Naive thymus-derived CD4-positive, alpha-beta T cell (primary cell): ENCODE measurements around the gene PLOD1. TPM values are rescaled to one million over a fixed set of nuclear protein-coding genes. Genes with fewer than 3 reads are reported as not detected.

Experiments used
- ATAC-seq: fragments of 150-1000 bp; cut with Tn5 transposase; 2 replicates; pipeline ENCODE4 v1.10.0; 2021; ENCODE audit warnings: mild to moderate bottlenecking, moderate library complexity
- CTCF ChIA-PET: fragments of 350-600 bp; sonication (Branson Sonifier 250); formaldehyde crosslinking; loops from one replicate; lab custom pipeline; 2021; ENCODE audit warnings: antibody characterized with exemption; lab: Charles Lee
- POLR2A ChIA-PET: fragments of 350-600 bp; sonication (Branson Sonifier 250); formaldehyde crosslinking; loops from one replicate; lab custom pipeline; 2021; ENCODE audit warnings: antibody characterized with exemption, inconsistent platforms; lab: Charles Lee
- DNase-seq, 9 donors: peaks; one replicate each; pipeline versions ENCODE4 v3.0.0 to v3.0.0-alpha.2; 2020 to 2022; ENCODE audit warnings: mixed read lengths in 1 of 9
- H3K27ac ChIP-seq: one replicate; pipeline ENCODE4 v1.7.0; 2013; ENCODE audit warnings: mild to moderate bottlenecking, low read depth, low read length, moderate library complexity
- H3K27me3 ChIP-seq, 2 donors: one replicate each; pipeline ENCODE4 v1.7.0; 2013; ENCODE audit warnings: low read length in 2 of 2, mild to moderate bottlenecking in 2 of 2, moderate library complexity in 2 of 2; ENCODE audit not compliant: control insufficient read depth in 2 of 2, insufficient read depth in 2 of 2
- H3K36me3 ChIP-seq, 3 experiments: 1 replicate in 2 of 3; 2 replicates in 1 of 3; pipeline ENCODE4 v1.7.0; 2013; ENCODE audit warnings: low read length in 3 of 3, mild to moderate bottlenecking in 3 of 3, moderate library complexity in 1 of 3; ENCODE audit not compliant: insufficient read depth in 3 of 3, control insufficient read depth in 2 of 3
- H3K4me1 ChIP-seq, 2 donors: one replicate each; pipeline ENCODE4 v1.7.0; 2013; ENCODE audit warnings: low read length in 2 of 2, mild to moderate bottlenecking in 2 of 2, moderate library complexity in 1 of 2; ENCODE audit not compliant: control insufficient read depth in 2 of 2, insufficient read depth in 2 of 2
- H3K4me3 ChIP-seq: 2 replicates; pipeline ENCODE4 v1.7.0; 2013; ENCODE audit warnings: mild to moderate bottlenecking, low read length
- H3K9me3 ChIP-seq, 3 experiments: 1 replicate in 2 of 3; 2 replicates in 1 of 3; pipeline ENCODE4 v1.7.0; 2013; ENCODE audit warnings: low read length in 3 of 3; ENCODE audit not compliant: control insufficient read depth in 2 of 3
- H3K27ac Mint-ChIP-seq, 9 donors: one replicate each; pipeline ENCODE4 v1.8.0; 2020 to 2022; ENCODE audit warnings: mixed read lengths in 9 of 9, mild to moderate bottlenecking in 8 of 9, moderate library complexity in 5 of 9, inconsistent platforms in 2 of 9
- H3K27me3 Mint-ChIP-seq, 5 donors: one replicate each; pipeline ENCODE4 v1.8.0; 2021 to 2022; ENCODE audit warnings: mixed read lengths in 5 of 5, mild to moderate bottlenecking in 1 of 5
- H3K36me3 Mint-ChIP-seq, 5 donors: one replicate each; pipeline ENCODE4 v1.8.0; 2020 to 2022; ENCODE audit warnings: mixed read lengths in 5 of 5, mild to moderate bottlenecking in 3 of 5, inconsistent platforms in 1 of 5
- H3K4me1 Mint-ChIP-seq, 7 donors: one replicate each; pipeline ENCODE4 v1.8.0; 2020 to 2022; ENCODE audit warnings: mixed read lengths in 7 of 7, mild to moderate bottlenecking in 3 of 7, inconsistent platforms in 1 of 7
- H3K4me3 Mint-ChIP-seq, 10 donors: one replicate each; pipeline ENCODE4 v1.8.0; 2020 to 2022; ENCODE audit warnings: mild to moderate bottlenecking in 10 of 10, mixed read lengths in 10 of 10, moderate library complexity in 6 of 10, inconsistent platforms in 2 of 10
- H3K9me3 Mint-ChIP-seq, 11 donors: one replicate each; pipeline ENCODE4 v1.8.0; 2020 to 2022; ENCODE audit warnings: mixed read lengths in 11 of 11, mild to moderate bottlenecking in 4 of 11, inconsistent platforms in 1 of 11, moderate library complexity in 1 of 11
- intact Hi-C, 2 donors: fragments of 100-400 bp; cut with micrococcal nuclease; formaldehyde crosslinking; loops; one replicate each; pipeline ENCODE4 v1.15.1; 2023
- polyA plus RNA-seq, 2 donors: library from polyadenylated mRNA; unstranded; fragments of 300-500 nt; fragmentation: Illumina TruSeq; gene quantifications; one replicate each; pipeline ENCODE4 v1.2.3, GENCODE V29; 2021
- total RNA-seq, 6 experiments: library from RNA in 5 of 6; stranded (reverse) in 5 of 6; gene quantifications; 1 replicate in 5 of 6; 2 replicates in 1 of 6; pipeline ENCODE4 v1.2.3 and lab custom pipeline; 2021 to 2026

Gene PLOD1
- total and polyA plus RNA-seq, 7 experiments from 2014 or later = 1.8 to 24.2 (median 4.2) TPM

- DNase-seq (no peak), ATAC-seq (no peak)
- no peaks in the 10 kb centered on the region for H3K27me3 Mint-ChIP-seq
- no peak overlapping the region for H3K27ac Mint-ChIP-seq
- Histone ChIP-seq H3K27ac (no peak overlapping the region), H3K4me1 (no peaks in the 10 kb centered on the region), H3K36me3 (peaks cover 6 to 74% (median 20%) of the 10 kb centered on the region in 3 experiments), H3K27me3 (no peaks in the 10 kb centered on the region), H3K9me3 (no peaks in the 10 kb centered on the region), H3K4me3 (no peak overlapping the region)
- ChIA-PET CTCF (no interaction called here), POLR2A (interaction anchor here (0.6 kb wide), 1 partner anchor 41 kb away, joined by 3 read pairs; no protein-coding TSS in a partner anchor)
- peaks cover 13 to 60% (median 18%) of the 10 kb centered on the region in 5 donors for H3K36me3 Mint-ChIP-seq
- peaks cover 0 to 30% (median 0%) of the 10 kb centered on the region in 7 donors for H3K4me1 Mint-ChIP-seq
- H3K9me3 Mint-ChIP-seq = no peaks in the 10 kb centered on the region
- H3K4me3 Mint-ChIP-seq = no peak overlapping the region
- intact Hi-C loops = no loop called here
Measured at GRCh38 chr1:12009318-12009947, 74.9 kb downstream of the PLOD1 start.

DNA sequence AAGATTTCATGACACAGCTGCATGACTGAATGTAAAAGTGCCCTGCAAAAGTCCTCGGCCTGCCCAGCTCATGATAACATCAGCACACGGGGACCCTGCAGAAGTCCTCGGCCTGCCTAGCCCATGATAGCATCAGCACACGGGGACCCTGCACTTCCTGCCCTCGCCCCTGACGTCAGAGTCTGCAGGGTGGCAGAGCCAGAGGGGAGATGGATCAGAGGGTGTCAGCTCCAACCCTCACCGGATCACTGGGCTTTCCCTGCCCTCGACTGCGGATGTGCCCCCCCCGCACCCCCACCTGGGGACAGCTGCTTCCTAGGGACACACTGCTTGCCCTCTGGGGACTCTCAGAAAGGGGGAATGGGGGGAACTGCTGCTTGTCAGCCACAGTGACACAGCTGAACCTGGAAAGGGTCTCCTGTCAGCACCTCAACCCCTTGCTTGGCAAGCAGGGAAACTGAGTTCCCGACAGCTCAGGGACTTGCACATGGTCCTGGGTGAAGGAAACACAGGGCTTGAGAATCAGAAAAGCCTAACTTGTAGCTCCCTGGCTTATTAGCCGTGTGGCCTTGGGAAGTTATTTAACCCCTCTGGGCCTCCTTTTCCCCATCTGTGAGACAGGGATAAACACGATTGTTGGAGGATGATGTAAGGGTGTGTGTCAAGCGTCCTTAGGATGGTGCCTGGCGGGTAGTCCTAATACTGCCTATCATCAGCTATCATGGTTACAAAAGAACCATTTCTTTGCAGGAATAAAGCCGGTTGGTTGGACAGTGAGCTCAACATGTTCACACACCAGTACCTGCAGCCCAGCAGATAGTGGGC, 76.4 kb downstream of the PLOD1 start:
- peaks cover 0 to 41% (median 0%) of the 10 kb centered on the region in 7 donors for H3K4me1 Mint-ChIP-seq
- Histone ChIP-seq H3K27ac (no peak overlapping the region), H3K4me3 (no peak overlapping the region), H3K4me1 (no peaks in the 10 kb centered on the region), H3K9me3 (no peaks in the 10 kb centered on the region), H3K27me3 (no peaks in the 10 kb centered on the region), H3K36me3 (peaks cover 6 to 59% (median 18%) of the 10 kb centered on the region in 3 experiments)
- CTCF ChIA-PET = no interaction called here
- POLR2A ChIA-PET = no interaction called here
- no peak for DNase-seq
- no peak overlapping the region for H3K4me3 Mint-ChIP-seq
- intact Hi-C loops = loop anchor here in 1 of 2 donors (10.0 kb wide), 2 partner anchors 176 to 1316 kb away; no protein-coding TSS in a partner anchor
- no peaks in the 10 kb centered on the region for H3K27me3 Mint-ChIP-seq
- ATAC-seq = no peak
- H3K9me3 Mint-ChIP-seq = no peaks in the 10 kb centered on the region
- H3K36me3 Mint-ChIP-seq = peaks cover 9 to 47% (median 14%) of the 10 kb centered on the region in 5 donors
- peak overlapping the region in 1 of 9 donors; percentile 81 for H3K27ac Mint-ChIP-seq

- Histone ChIP-seq H3K36me3 (peaks cover 6 to 49% (median 9%) of the 10 kb centered on the region in 3 experiments), H3K27me3 (no peaks in the 10 kb centered on the region), H3K27ac (no peak overlapping the region), H3K4me3 (no peak overlapping the region), H3K9me3 (no peaks in the 10 kb centered on the region), H3K4me1 (no peaks in the 10 kb centered on the region)
- Mint-ChIP-seq H3K4me1 (peaks cover 0 to 48% (median 0%) of the 10 kb centered on the region in 7 donors), H3K27me3 (no peaks in the 10 kb centered on the region), H3K27ac (peak overlapping the region in 2 of 9 donors; percentile 13 to 89), H3K9me3 (no peaks in the 10 kb centered on the region), H3K36me3 (peaks cover 9 to 42% (median 14%) of the 10 kb centered on the region in 5 donors), H3K4me3 (peak overlapping the region in 1 of 10 donors; percentile 5)
- POLR2A ChIA-PET = no interaction called here
- DNase-seq = no peak
- intact Hi-C loops = loop anchor here in 1 of 2 donors (10.0 kb wide), 2 partner anchors 177 to 1317 kb away; no protein-coding TSS in a partner anchor
- ATAC-seq = no peak
- CTCF ChIA-PET = no interaction called here
Measured at GRCh38 chr1:12011998-12012397, 77.5 kb downstream of the PLOD1 start.

DNA sequence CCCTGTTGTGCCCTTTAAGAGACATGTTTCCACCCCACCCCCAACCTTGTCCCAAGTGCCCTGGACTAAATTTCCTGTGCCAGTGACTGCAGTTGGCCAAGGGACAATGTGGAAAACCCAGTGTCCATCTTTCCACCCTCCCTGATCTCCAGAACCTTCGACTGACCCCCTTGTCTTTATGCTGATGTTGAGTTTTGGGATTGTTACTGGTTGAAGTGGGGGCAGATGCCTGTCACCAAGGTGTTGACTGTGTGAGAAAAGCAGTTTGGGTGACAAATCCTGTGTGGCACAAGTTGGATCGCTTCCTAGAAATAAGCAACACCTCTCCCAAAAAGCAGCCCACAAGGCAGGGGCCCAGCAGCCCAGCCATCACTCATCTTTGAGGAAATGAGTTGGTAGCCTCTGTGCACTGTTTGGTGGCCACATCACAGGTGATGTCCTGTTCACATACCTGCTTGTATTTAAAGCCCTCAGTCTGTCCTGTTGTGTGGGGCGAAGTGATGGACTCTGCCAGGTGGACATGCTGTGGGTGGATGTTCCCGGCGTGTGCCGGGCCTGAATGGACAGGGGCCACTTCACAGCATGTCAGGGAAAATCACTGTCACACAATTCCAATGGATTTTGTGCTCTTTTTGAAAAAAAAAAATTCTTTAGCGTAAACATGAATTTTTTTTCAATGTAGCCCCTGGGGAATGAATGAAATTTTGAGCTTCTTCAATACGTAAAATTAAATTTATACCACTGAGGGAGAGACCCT, 78.2 kb downstream of the PLOD1 start:
- Mint-ChIP-seq H3K36me3 (peaks cover 5 to 35% (median 9%) of the 10 kb centered on the region in 5 donors), H3K27me3 (no peaks in the 10 kb centered on the region), H3K4me3 (peak overlapping the region in 1 of 10 donors; percentile 57), H3K9me3 (no peaks in the 10 kb centered on the region), H3K4me1 (peaks cover 0 to 48% (median 0%) of the 10 kb centered on the region in 7 donors), H3K27ac (peak overlapping the region in 3 of 9 donors; percentile 13 to 89 (median 59))
- ATAC-seq (no peak), DNase-seq (no peak)
- peaks cover 6 to 41% (median 7%) of the 10 kb centered on the region in 3 experiments for H3K36me3 ChIP-seq
- H3K27me3 ChIP-seq = no peaks in the 10 kb centered on the region
- no peak overlapping the region for H3K4me3 ChIP-seq
- no peak overlapping the region for H3K27ac ChIP-seq
- intact Hi-C loops = loop anchor here in 1 of 2 donors (10.0 kb wide), 2 partner anchors 178 to 1318 kb away; no protein-coding TSS in a partner anchor
- H3K9me3 ChIP-seq = no peaks in the 10 kb centered on the region
- ChIA-PET CTCF (interaction anchor here (0.7 to 0.8 kb wide), 2 partner anchors 197 to 264 kb away, joined by 3 to 4 read pairs; no protein-coding TSS in a partner anchor), POLR2A (no interaction called here)
- no peaks in the 10 kb centered on the region for H3K4me1 ChIP-seq

- CTCF ChIA-PET = no interaction called here
- H3K36me3 ChIP-seq = peaks cover 6 to 37% (median 6%) of the 10 kb centered on the region in 3 experiments
- Mint-ChIP-seq H3K9me3 (peaks cover 0 to 1% (median 0%) of the 10 kb centered on the region in 11 donors), H3K36me3 (peaks cover 4 to 30% (median 8%) of the 10 kb centered on the region in 5 donors), H3K27me3 (peaks cover 0 to 3% (median 0%) of the 10 kb centered on the region in 5 donors), H3K27ac (peak overlapping the region in 6 of 9 donors; percentile 28 to 89 (median 50)), H3K4me3 (peak overlapping the region in 1 of 10 donors; percentile 67), H3K4me1 (peaks cover 0 to 51% (median 5%) of the 10 kb centered on the region in 7 donors)
- H3K4me3 ChIP-seq = no peak overlapping the region
- no peaks in the 10 kb centered on the region for H3K9me3 ChIP-seq
- H3K4me1 ChIP-seq = no peaks in the 10 kb centered on the region
- ATAC-seq (no peak), DNase-seq (no peak)
- H3K27ac ChIP-seq = no peak overlapping the region
- POLR2A ChIA-PET = no interaction called here
- H3K27me3 ChIP-seq = no peaks in the 10 kb centered on the region
- intact Hi-C loops = loop anchor here in 1 of 2 donors (10.0 kb wide), 2 partner anchors 180 to 1320 kb away; no protein-coding TSS in a partner anchor
Measured at GRCh38 chr1:12014141-12014991, 79.8 kb downstream of the PLOD1 start.
